ENCODE results near the gene PCSK5.

GRCh38 chr9:76136986-76137385 lies 246.5 kb downstream of the PCSK5 start:
- TF ChIP-seq CTCF (IDR thresholded peaks at IDR 0.05; ENCODE audit: insufficient read depth, low read length, poor library complexity, severe bottlenecking) (no peak), EZH2phosphoT487 (conservative IDR thresholded peaks at IDR 0.05; ENCODE audit: low read length) (no peak)
